ENCODE measurements around the gene BNIP5. TPM values are rescaled to one million over a fixed set of nuclear protein-coding genes. Genes with fewer than 3 reads are reported as not detected.

BNIP5 gene
- total RNA-seq, 1 experiment from 2014 or later = not detected

DNA sequence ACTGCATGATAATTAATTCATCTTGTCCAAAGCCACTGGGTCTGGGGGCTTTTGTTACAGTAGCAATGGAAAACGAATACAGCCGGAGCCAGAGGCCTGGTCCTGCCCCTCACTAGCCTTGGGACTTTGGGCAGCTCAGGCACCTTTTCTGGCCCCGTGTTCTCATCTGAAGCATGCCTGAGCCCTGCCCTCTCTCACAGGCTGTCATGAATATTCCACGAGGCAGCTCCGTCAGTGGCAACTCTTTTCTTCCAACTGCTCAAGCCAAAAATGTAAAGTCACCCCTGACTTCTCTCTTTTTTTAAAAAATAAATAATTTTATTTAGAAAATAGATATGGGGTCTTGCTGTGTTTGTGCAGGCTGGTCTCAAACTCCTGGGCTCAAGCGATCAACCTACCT, 5.3 kb downstream of the BNIP5 start:
- in situ Hi-C loops (cut with HindIII; ENCODE audit: low pct_unique_long_range_greater_than_20kb, low sequenced_read_pairs) = no loop called here

DNA sequence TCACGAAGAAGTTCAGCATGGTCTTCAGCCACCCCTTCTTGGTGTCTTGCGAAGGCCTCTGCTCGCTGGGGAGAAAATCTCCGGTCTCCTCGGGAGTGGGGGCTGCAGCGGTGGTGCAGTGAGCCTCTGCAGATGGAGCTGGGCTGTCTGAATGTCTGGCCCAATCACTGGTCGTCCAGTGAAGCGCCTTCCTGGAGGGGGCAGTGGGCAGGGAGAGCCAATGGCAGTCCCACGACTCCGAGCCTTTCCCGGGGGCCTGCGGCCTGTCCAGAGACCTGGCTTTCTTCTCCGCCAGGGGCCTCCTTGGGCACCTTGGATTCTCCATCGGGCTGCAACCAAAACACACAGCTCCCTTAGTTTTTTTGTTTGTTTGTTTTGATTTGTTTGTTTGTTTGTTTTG, 6.3 kb downstream of the BNIP5 start:
- in situ Hi-C loops (cut with HindIII; ENCODE audit: low pct_unique_long_range_greater_than_20kb, low sequenced_read_pairs) = no loop called here
- DNase-seq (ENCODE audit: low read depth, low spot score) = no peak

More for the DNA sequence above, 5.3 kb downstream of the BNIP5 start:
- no peak for DNase-seq (ENCODE audit: low read depth, low spot score)

DNA sequence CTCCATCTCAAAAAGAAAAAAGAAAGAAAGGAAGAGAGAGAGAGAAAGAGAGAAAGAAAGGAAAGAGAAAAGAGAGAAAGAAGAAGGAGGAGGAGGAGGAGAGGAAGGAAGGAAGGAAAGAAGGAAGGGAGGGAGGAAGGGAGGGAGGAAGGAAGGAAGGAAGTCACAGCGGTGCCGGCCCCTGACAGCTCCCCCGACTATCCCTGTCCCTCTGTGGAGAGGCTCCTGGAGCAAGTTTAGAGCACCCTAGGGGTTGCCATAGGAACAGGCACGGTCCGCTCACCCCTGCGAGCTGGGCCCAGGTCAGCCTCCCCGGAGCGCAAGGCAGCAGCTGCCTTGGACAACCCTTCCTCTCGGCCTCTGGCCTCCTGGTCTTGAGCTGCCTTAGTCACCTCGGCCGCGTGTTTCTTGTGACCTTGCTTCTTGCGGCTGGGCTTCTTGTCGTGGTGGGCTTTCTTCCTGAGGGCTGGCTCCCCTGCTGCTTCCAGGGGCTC, 6.8 kb downstream of the BNIP5 start:
- DNase-seq (ENCODE audit: low read depth, low spot score) = no peak

GRCh38 chr6:36328600-36328999, 8.1 kb downstream of the BNIP5 start:
- in situ Hi-C loops (cut with HindIII; ENCODE audit: low pct_unique_long_range_greater_than_20kb, low sequenced_read_pairs) = no loop called here

More for the DNA sequence above, 6.8 kb downstream of the BNIP5 start:
- in situ Hi-C loops (cut with HindIII; ENCODE audit: low pct_unique_long_range_greater_than_20kb, low sequenced_read_pairs) = no loop called here

GRCh38 chr6:36327919-36328236, 8.8 kb downstream of the BNIP5 start:
- in situ Hi-C loops (cut with HindIII; ENCODE audit: low pct_unique_long_range_greater_than_20kb, low sequenced_read_pairs) = no loop called here
- DNase-seq (ENCODE audit: low read depth, low spot score) = no peak

More at GRCh38 chr6:36328600-36328999, 8.1 kb downstream of the BNIP5 start:
- DNase-seq (ENCODE audit: low read depth, low spot score) = no peak

DNA sequence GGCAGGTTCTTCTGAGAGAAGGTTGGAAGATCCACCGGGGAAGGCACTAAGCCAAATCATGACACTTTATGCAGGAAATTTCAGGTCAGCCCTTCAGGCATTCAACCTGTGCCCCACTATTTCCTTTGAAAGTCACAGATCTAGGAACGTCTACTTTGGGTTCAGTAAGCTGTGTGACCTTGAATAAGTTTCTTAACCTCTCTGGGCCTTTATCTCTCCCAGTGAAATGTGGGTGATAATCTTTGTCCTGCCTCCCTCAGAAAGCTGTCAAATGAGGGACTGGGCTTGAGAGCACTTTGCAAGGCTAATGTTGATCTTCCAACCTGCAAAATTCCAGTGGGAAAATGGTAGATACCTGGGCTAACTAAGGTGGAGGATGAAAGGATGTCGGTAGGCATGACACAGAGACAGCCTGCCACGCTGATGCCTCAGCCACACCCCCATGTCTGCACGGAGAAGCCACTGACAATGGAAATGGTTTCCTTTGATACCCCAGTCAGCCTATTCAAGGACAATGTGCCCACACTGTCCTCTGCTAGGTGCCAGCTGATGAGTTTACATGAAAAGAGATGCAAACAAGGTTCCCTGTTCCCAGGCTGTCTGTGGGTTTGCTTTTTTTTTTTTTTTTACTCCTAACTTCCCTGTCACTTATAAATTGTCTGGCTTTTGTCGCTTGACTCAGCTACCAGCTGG, 9.3 kb downstream of the BNIP5 start:
- DNase-seq (ENCODE audit: low read depth, low spot score) = no peak
- in situ Hi-C loops (cut with HindIII; ENCODE audit: low pct_unique_long_range_greater_than_20kb, low sequenced_read_pairs) = no loop called here

- DNase-seq (ENCODE audit: low read depth, low spot score) = no peak
- in situ Hi-C loops (cut with HindIII; ENCODE audit: low pct_unique_long_range_greater_than_20kb, low sequenced_read_pairs) = no loop called here
These were observed 10.2 kb downstream of the BNIP5 start for GRCh38 chr6:36326356-36326995.

GRCh38 chr6:36324715-36325114, 12.0 kb downstream of the BNIP5 start:
- in situ Hi-C loops (cut with HindIII; ENCODE audit: low pct_unique_long_range_greater_than_20kb, low sequenced_read_pairs) = no loop called here
- no peak for DNase-seq (ENCODE audit: low read depth, low spot score)

DNA sequence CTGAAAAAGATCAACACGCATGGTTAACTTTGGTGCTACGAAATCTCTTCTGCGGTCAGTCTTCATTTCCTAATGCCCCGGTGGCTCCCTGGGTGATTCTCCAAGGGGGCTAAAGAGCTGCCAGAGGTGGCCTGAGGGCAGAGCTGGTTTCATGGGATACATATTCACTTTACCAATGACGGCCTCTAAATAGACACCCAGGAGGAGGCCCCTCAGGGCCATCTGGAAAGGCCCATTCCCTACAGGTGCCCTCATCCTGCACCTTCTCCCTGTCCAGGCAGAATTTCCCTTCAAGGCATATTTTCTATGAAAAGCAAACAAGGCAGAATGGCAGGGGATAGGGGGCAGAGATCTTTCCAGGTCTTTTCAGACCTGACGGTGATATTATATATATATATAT, 12.5 kb downstream of the BNIP5 start:
- in situ Hi-C loops (cut with HindIII; ENCODE audit: low pct_unique_long_range_greater_than_20kb, low sequenced_read_pairs) = no loop called here

GRCh38 chr6:36323062-36323461, 13.6 kb downstream of the BNIP5 start:
- peak; percentile 9 for DNase-seq (ENCODE audit: low read depth, low spot score)
- in situ Hi-C loops (cut with HindIII; ENCODE audit: low pct_unique_long_range_greater_than_20kb, low sequenced_read_pairs) = no loop called here

More for the DNA sequence above, 12.5 kb downstream of the BNIP5 start:
- DNase-seq (ENCODE audit: low read depth, low spot score) = no peak

GRCh38 chr6:36322591-36322990, 14.1 kb downstream of the BNIP5 start:
- no peak for DNase-seq (ENCODE audit: low read depth, low spot score)
- in situ Hi-C loops (cut with HindIII; ENCODE audit: low pct_unique_long_range_greater_than_20kb, low sequenced_read_pairs) = no loop called here

GRCh38 chr6:36320475-36320874, 16.2 kb downstream of the BNIP5 start:
- in situ Hi-C loops (cut with HindIII; ENCODE audit: low pct_unique_long_range_greater_than_20kb, low sequenced_read_pairs) = no loop called here
- DNase-seq (ENCODE audit: low read depth, low spot score) = no peak

- in situ Hi-C loops (cut with HindIII; ENCODE audit: low pct_unique_long_range_greater_than_20kb, low sequenced_read_pairs) = no loop called here
- no peak for DNase-seq (ENCODE audit: low read depth, low spot score)
These were observed 16.9 kb downstream of the BNIP5 start for GRCh38 chr6:36319821-36320220.

DNA sequence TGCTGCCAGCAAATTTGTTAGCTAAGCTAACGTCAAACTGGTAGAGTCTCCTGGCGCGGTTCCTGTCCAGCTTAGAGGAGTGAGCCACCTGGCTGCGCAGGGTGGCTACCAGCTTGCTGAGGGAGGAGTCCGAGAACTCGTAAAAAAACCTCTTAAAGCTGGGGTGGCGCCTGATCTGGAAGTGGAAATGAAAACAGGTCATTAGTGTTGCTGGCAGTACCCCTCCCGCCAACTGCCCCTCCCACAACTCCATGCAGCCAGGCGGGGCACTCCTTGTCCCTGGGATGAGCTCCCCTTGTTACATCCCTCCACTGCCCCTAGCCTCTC, 17.3 kb downstream of the BNIP5 start:
- DNase-seq (ENCODE audit: low read depth, low spot score) = no peak
- in situ Hi-C loops (cut with HindIII; ENCODE audit: low pct_unique_long_range_greater_than_20kb, low sequenced_read_pairs) = no loop called here

DNA sequence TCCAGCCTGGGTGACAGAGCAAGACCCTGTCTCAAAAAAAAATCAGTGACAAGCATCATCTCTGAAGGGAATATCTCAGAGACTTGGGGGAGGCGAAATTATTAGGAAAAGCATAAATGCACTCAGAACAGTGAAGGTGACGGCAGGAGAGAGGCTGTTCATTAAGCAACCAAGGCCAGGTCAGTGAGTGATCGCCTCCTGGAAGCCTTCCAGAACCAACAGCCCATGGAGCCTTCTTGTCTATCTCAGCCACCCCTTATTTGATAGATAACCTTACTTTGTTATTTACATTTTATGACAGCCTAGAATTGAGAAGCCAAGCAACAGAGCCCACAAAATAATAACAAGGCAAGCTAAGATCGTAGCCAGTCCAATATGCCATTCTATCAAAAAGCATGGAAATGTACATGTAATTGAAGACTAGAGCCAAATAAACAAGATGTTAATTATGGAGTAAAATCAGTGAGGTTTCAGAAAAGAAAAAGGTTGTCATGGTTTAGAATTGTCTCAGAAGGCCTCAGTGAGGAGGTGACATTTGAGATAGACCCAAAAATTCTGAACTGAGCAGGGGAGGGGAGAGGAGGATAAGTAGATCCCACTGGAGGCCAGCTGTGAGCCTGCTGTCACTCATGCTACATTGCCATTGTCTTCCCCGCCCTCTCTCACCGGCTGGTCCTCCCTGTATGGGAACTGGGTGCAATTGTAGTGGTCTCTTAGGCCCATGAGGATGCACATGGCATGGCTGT, 17.8 kb downstream of the BNIP5 start:
- in situ Hi-C loops (cut with HindIII; ENCODE audit: low pct_unique_long_range_greater_than_20kb, low sequenced_read_pairs) = no loop called here
- DNase-seq (ENCODE audit: low read depth, low spot score) = no peak

DNA sequence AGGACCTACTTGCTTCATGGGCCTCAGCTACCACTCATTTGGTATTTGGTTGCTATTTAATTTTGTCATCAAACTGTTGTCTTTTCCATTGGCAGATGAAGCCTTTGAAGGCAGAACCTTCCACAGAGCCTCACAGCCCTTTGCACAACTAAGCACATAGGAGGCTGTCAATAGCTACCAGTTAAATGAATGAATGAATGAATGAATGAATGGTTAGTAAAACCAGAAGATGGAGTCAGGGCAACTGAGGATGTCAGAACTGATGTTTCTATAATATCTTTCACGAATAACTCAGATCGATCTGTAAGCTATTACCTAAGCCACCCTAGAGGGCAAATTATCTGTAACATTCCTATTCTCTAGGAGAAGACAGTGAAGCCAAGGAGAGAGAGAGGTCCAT, 19.1 kb downstream of the BNIP5 start:
- in situ Hi-C loops (cut with HindIII; ENCODE audit: low pct_unique_long_range_greater_than_20kb, low sequenced_read_pairs) = no loop called here
- no peak for DNase-seq (ENCODE audit: low read depth, low spot score)

- in situ Hi-C loops (cut with HindIII; ENCODE audit: low pct_unique_long_range_greater_than_20kb, low sequenced_read_pairs) = no loop called here
These were observed 20.8 kb downstream of the BNIP5 start for GRCh38 chr6:36315921-36316320.

GRCh38 chr6:36314221-36315014, 22.3 kb downstream of the BNIP5 start:
- no peak for DNase-seq (ENCODE audit: low read depth, low spot score)
- in situ Hi-C loops (cut with HindIII; ENCODE audit: low pct_unique_long_range_greater_than_20kb, low sequenced_read_pairs) = no loop called here

More at GRCh38 chr6:36315921-36316320, 20.8 kb downstream of the BNIP5 start:
- DNase-seq (ENCODE audit: low read depth, low spot score) = no peak
